Gastroesophageal sphincter (tissue), 4 donors: ENCODE data around the gene TNFAIP8L2. TPM values are rescaled to one million over a fixed set of nuclear protein-coding genes. Genes with fewer than 3 reads are reported as not detected.
A peak's percentile ranks its signal among the peaks of the same experiment; 100 is the strongest.

ENCODE experiments used
- ATAC-seq: fragments of 150-250 bp; one replicate; pipeline ENCODE4 v1.9.1; 2016; ENCODE audit warnings: mild to moderate bottlenecking, moderate library complexity
- H3K27ac ChIP-seq, 4 donors: fragments of 200-600 bp; sonication (generic) in 3 of 4; 1 replicate in 3 of 4; 2 replicates in 1 of 4; pipeline ENCODE4 v1.5.1; 2016 to 2019
- H3K27me3 ChIP-seq: fragments of 200-600 bp; sonication (generic); one replicate; pipeline ENCODE4 v1.5.1; 2019
- H3K36me3 ChIP-seq, 2 donors: fragments of 200-600 bp; sonication (generic); one replicate each; pipeline ENCODE4 v1.5.1; 2019; ENCODE audit warnings: control low read depth in 1 of 2
- H3K4me1 ChIP-seq, 3 donors: fragments of 200-600 bp; sonication (generic); 1 replicate in 2 of 3; 2 replicates in 1 of 3; pipeline ENCODE4 v1.5.1; 2016 to 2019; ENCODE audit warnings: control low read depth in 2 of 3
- H3K4me3 ChIP-seq, 2 donors: fragments of 200-600 bp; sonication (generic); one replicate each; pipeline ENCODE4 v1.5.1; 2019; ENCODE audit warnings: mild to moderate bottlenecking in 1 of 2, moderate library complexity in 1 of 2
- H3K9me3 ChIP-seq, 3 donors: fragments of 200-600 bp; sonication (generic); one replicate each; pipeline ENCODE4 v1.5.1; 2017 to 2019; ENCODE audit warnings: control low read depth in 2 of 3
- EP300 ChIP-seq: sonication (generic); formaldehyde crosslinking; IDR thresholded peaks from one replicate; pipeline ENCODE4 v1.6.1; 2017; ENCODE audit warnings: antibody characterized with exemption, mild to moderate bottlenecking
- POLR2A ChIP-seq, 2 donors: fragments of 450-650 bp; IDR thresholded peaks; one replicate each; pipeline ENCODE4 v1.6.1; 2017; ENCODE audit warnings: antibody characterized with exemption in 2 of 2, mild to moderate bottlenecking in 2 of 2, moderate library complexity in 1 of 2
- POLR2AphosphoS5 ChIP-seq: sonication (generic); formaldehyde crosslinking; IDR thresholded peaks from one replicate; pipeline ENCODE4 v1.6.1; 2017; ENCODE audit warnings: antibody characterized with exemption
- WGBS, 2 donors: methylation state at CpG; one replicate each; pipeline ENCODE4 v1.1.5; 2018; ENCODE audit warnings: low coverage in 1 of 2; 5-methylcytosine and 5-hydroxymethylcytosine counted together
- total RNA-seq, 4 donors: library from RNA; depleted of rRNA; stranded (reverse); fragments of >200 nt; gene quantifications; one replicate each; pipeline ENCODE4 v1.1.0, GENCODE V29; 2016
- TF ChIP-seq, protein P1 (sequence below), 4 experiments: fragments of 200-600 bp in 2 of 4; fragments of 450-650 bp in 2 of 4; sonication (generic) in 1 of 4; IDR thresholded peaks; one replicate each; pipeline ENCODE4 v1.5.1; 2017 to 2019; ENCODE audit warnings: antibody characterized with exemption in 4 of 4, mild to moderate bottlenecking in 2 of 4, moderate library complexity in 2 of 4

The TNFAIP8L2 gene
- total RNA-seq, 4 donors from 2014 or later = 0.85 to 7.2 (median 4.4) TPM

GRCh38 chr1:151137789-151138188, 18.7 kb upstream of the TNFAIP8L2 start:
- peaks cover 0 to 80% of the 10 kb centered on the region in 2 donors for H3K36me3 ChIP-seq

DNA sequence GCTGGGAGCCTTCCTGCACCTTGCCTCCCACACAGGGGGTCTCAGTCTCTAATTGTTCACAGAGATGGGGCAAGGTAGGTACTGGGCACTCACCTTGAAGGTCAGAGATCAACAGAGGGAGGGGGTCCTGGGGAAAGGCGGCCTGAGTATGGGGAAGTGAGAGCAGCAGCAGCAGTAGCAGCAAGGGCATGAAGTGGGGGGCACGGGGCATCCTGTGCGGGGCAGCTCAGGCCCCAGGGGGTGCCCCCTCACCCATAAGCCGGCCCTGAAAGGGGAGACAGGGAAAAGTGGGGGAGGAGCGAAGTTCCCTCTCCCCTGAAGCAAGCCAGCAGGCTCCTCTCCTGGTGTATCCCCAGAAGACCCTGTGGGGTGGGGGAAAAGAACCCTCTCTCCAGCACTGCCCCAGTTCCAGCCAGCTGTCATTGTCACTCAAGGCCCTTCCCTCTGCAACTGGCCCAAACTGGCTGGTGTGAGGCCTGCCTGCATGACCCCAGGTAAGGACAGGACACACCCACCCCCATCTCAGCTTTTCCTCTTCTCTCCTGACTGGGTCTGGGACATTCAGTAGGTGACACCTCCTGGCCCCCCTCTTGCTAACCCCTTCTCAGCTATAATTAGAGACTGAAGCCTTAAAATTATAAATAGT, 13.9 kb upstream of the TNFAIP8L2 start:
- 86% methylated on average over 1 of the region's 5 CpGs; no CpG with 5 or more reads in 1 of the 2 donors for WGBS, 2 donors
- H3K27ac ChIP-seq = peak overlapping the region in 2 of 4 donors; percentile 82 to 86

More at GRCh38 chr1:151137789-151138188, 18.7 kb upstream of the TNFAIP8L2 start:
- TF ChIP-seq, protein P1, sequence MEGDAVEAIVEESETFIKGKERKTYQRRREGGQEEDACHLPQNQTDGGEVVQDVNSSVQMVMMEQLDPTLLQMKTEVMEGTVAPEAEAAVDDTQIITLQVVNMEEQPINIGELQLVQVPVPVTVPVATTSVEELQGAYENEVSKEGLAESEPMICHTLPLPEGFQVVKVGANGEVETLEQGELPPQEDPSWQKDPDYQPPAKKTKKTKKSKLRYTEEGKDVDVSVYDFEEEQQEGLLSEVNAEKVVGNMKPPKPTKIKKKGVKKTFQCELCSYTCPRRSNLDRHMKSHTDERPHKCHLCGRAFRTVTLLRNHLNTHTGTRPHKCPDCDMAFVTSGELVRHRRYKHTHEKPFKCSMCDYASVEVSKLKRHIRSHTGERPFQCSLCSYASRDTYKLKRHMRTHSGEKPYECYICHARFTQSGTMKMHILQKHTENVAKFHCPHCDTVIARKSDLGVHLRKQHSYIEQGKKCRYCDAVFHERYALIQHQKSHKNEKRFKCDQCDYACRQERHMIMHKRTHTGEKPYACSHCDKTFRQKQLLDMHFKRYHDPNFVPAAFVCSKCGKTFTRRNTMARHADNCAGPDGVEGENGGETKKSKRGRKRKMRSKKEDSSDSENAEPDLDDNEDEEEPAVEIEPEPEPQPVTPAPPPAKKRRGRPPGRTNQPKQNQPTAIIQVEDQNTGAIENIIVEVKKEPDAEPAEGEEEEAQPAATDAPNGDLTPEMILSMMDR (IDR thresholded peaks at IDR 0.05) = no peak
- no peak for TF ChIP-seq EP300
- no peak for TF ChIP-seq POLR2A (IDR thresholded peaks at IDR 0.05)
- no peak for TF ChIP-seq POLR2AphosphoS5
- Histone ChIP-seq H3K9me3 (no peaks in the 10 kb centered on the region), H3K27ac (no peak overlapping the region), H3K4me3 (no peak overlapping the region), H3K4me1 (peaks cover 0 to 8% (median 2%) of the 10 kb centered on the region in 3 donors), H3K27me3 (no peaks in the 10 kb centered on the region)
- 76 to 83% methylated on average over 3 to 6 of the region's 7 CpGs for WGBS, 2 donors
- ATAC-seq = no peak

DNA sequence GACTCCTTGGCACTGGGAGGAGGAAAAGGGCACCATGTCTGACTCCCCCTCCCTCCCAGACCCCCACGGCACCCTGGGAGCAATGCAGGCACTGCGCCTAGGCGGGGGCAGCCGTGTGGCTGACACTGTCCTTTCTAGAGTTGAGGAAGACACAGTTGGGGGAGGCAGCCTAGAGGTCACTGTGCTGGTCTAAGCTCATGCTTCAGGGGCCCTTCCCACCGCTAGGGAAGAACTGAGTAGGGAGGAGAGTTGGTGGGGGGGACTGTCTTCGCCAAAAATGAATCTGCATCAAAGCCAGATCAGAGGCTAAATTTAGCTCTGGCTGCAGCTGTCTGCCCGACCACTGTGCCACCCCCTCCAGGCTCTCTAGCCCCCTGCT, 13.4 kb upstream of the TNFAIP8L2 start:
- no peak for TF ChIP-seq POLR2A (IDR thresholded peaks at IDR 0.05)
- TF ChIP-seq EP300 = no peak
- no peak for TF ChIP-seq POLR2AphosphoS5
- TF ChIP-seq, protein P1 (IDR thresholded peaks at IDR 0.05) = no peak
- no peaks in the 10 kb centered on the region for H3K27me3 ChIP-seq
- H3K27ac ChIP-seq = peak overlapping the region in 3 of 4 donors; percentile 45 to 86 (median 82)
- no peak overlapping the region for H3K4me3 ChIP-seq
- 20 to 90% methylated on average over 1 to 2 of the region's 7 CpGs for WGBS, 2 donors
- H3K9me3 ChIP-seq = no peaks in the 10 kb centered on the region
- H3K36me3 ChIP-seq = peaks cover 0 to 32% of the 10 kb centered on the region in 2 donors
- no peak for ATAC-seq
- peaks cover 0 to 53% (median 26%) of the 10 kb centered on the region in 3 donors for H3K4me1 ChIP-seq

More for the DNA sequence above, 13.9 kb upstream of the TNFAIP8L2 start:
- Histone ChIP-seq H3K9me3 (no peaks in the 10 kb centered on the region), H3K36me3 (peaks cover 0 to 37% of the 10 kb centered on the region in 2 donors), H3K27me3 (no peaks in the 10 kb centered on the region), H3K4me1 (peaks cover 0 to 48% (median 26%) of the 10 kb centered on the region in 3 donors), H3K4me3 (no peak overlapping the region)
- ATAC-seq = no peak
- TF ChIP-seq EP300 (no peak), POLR2AphosphoS5 (no peak), POLR2A (IDR thresholded peaks at IDR 0.05) (no peak)
- TF ChIP-seq, protein P1 (IDR thresholded peaks at IDR 0.05) = no peak

- ATAC-seq = no peak
- peak overlapping the region in 3 of 4 donors; percentile 82 to 93 (median 86) for H3K27ac ChIP-seq
- no peak for TF ChIP-seq POLR2A (IDR thresholded peaks at IDR 0.05)
- TF ChIP-seq EP300 = no peak
- TF ChIP-seq POLR2AphosphoS5 = no peak
- TF ChIP-seq, protein P1 (IDR thresholded peaks at IDR 0.05) = no peak
- H3K4me1 ChIP-seq = peaks cover 0 to 53% (median 26%) of the 10 kb centered on the region in 3 donors
- H3K27me3 ChIP-seq = no peaks in the 10 kb centered on the region
- 37 to 45% methylated on average over 2 to 4 of the region's 5 CpGs for WGBS, 2 donors
- H3K36me3 ChIP-seq = peaks cover 0 to 23% of the 10 kb centered on the region in 2 donors
- H3K4me3 ChIP-seq = peak overlapping the region in 1 of 2 donors; percentile 67
- no peaks in the 10 kb centered on the region for H3K9me3 ChIP-seq
Observed at GRCh38 chr1:151143986-151144385, 12.5 kb upstream of the TNFAIP8L2 start.
